Astrocyte (in vitro differentiated cells and primary cell): ENCODE results near the gene GAPVD1. TPM values are rescaled to one million over a fixed set of nuclear protein-coding genes. Genes with fewer than 3 reads are reported as not detected.
A peak's percentile ranks its signal among the peaks of the same experiment; 100 is the strongest.

Experiments
- DNase-seq: peaks from one replicate; pipeline ENCODE4 v3.0.0-alpha.2; 2010; ENCODE audit warnings: low read depth
- FAIRE-seq: peaks from 2 replicates; lab custom pipeline; 2011; peaks lifted over from hg19 to GRCh38; lab: Jason Lieb, UNC
- H2AFZ ChIP-seq: 2 replicates; pipeline ENCODE4 v1.6.0; 2012; ENCODE audit warnings: low read depth, low read length, inconsistent platforms
- H3K27ac ChIP-seq: 2 replicates; pipeline ENCODE4 v1.5.1; 2011; ENCODE audit warnings: low read depth, low read length, inconsistent platforms
- H3K27me3 ChIP-seq: 2 replicates; pipeline ENCODE4 v1.6.0; 2011; ENCODE audit warnings: low read length, inconsistent platforms; ENCODE audit not compliant: insufficient read depth
- H3K36me3 ChIP-seq: 2 replicates; pipeline ENCODE4 v1.5.1; 2011; ENCODE audit warnings: low read length, inconsistent platforms; ENCODE audit not compliant: insufficient read depth
- H3K4me1 ChIP-seq: 2 replicates; pipeline ENCODE4 v1.5.1; 2011; ENCODE audit warnings: low read length, inconsistent platforms; ENCODE audit not compliant: insufficient read depth
- H3K4me2 ChIP-seq: 2 replicates; pipeline ENCODE4 v1.6.0; 2012; ENCODE audit warnings: low read length, inconsistent platforms
- H3K4me3 ChIP-seq: 2 replicates; pipeline ENCODE4 v1.5.1; 2011; ENCODE audit warnings: low read depth, mild to moderate bottlenecking, low read length, inconsistent platforms; ENCODE audit not compliant: insufficient read depth
- H3K79me2 ChIP-seq: 2 replicates; pipeline ENCODE4 v1.6.0; 2012; ENCODE audit warnings: mild to moderate bottlenecking, low read length, inconsistent platforms; ENCODE audit not compliant: insufficient read depth
- H3K9ac ChIP-seq: 2 replicates; pipeline ENCODE4 v1.6.0; 2012; ENCODE audit warnings: mild to moderate bottlenecking, low read length, inconsistent platforms
- H3K9me3 ChIP-seq: 2 replicates; pipeline ENCODE4 v1.5.1; 2012; ENCODE audit warnings: low read depth, mild to moderate bottlenecking, low read length, inconsistent platforms; ENCODE audit not compliant: insufficient read depth
- H4K20me1 ChIP-seq: 2 replicates; pipeline ENCODE4 v1.6.0; 2012; ENCODE audit warnings: low read length, inconsistent platforms; ENCODE audit not compliant: insufficient read depth
- H3K27ac Mint-ChIP-seq: one replicate; pipeline ENCODE4 v1.8.0; 2021; ENCODE audit warnings: mild to moderate bottlenecking, mixed read lengths; ENCODE audit not compliant: unreplicated experiment
- H3K27me3 Mint-ChIP-seq: one replicate; pipeline ENCODE4 v1.8.0; 2021; ENCODE audit warnings: low read depth, mixed read lengths; ENCODE audit not compliant: unreplicated experiment
- H3K36me3 Mint-ChIP-seq: one replicate; pipeline ENCODE4 v1.8.0; 2021; ENCODE audit warnings: low read depth, mixed read lengths; ENCODE audit not compliant: unreplicated experiment
- H3K4me1 Mint-ChIP-seq: one replicate; pipeline ENCODE4 v1.8.0; 2021; ENCODE audit warnings: low read depth, mixed read lengths; ENCODE audit not compliant: unreplicated experiment
- H3K4me3 Mint-ChIP-seq: one replicate; pipeline ENCODE4 v1.8.0; 2021; ENCODE audit warnings: mild to moderate bottlenecking, moderate library complexity, mixed read lengths; ENCODE audit not compliant: unreplicated experiment
- H3K9me3 Mint-ChIP-seq: one replicate; pipeline ENCODE4 v1.8.0; 2021; ENCODE audit warnings: mild to moderate bottlenecking, mixed read lengths; ENCODE audit not compliant: unreplicated experiment
- CTCF ChIP-seq: IDR thresholded peaks from 2 replicates; pipeline ENCODE4 v1.5.1; 2011; ENCODE audit warnings: low read depth, mild to moderate bottlenecking, inconsistent platforms, low read length, moderate library complexity; ENCODE audit not compliant: insufficient read depth
- EZH2 ChIP-seq: IDR thresholded peaks from 2 replicates; pipeline ENCODE4 v1.6.1; 2012; ENCODE audit warnings: mild to moderate bottlenecking, low read length, inconsistent platforms; ENCODE audit not compliant: insufficient read depth
- total RNA-seq: library from RNA; stranded (reverse); gene quantifications from 2 replicates; pipeline ENCODE4 v1.2.1, GENCODE V29; 2021

Gene GAPVD1
- total RNA-seq, 1 donor from 2014 or later: 54.4 TPM

DNA sequence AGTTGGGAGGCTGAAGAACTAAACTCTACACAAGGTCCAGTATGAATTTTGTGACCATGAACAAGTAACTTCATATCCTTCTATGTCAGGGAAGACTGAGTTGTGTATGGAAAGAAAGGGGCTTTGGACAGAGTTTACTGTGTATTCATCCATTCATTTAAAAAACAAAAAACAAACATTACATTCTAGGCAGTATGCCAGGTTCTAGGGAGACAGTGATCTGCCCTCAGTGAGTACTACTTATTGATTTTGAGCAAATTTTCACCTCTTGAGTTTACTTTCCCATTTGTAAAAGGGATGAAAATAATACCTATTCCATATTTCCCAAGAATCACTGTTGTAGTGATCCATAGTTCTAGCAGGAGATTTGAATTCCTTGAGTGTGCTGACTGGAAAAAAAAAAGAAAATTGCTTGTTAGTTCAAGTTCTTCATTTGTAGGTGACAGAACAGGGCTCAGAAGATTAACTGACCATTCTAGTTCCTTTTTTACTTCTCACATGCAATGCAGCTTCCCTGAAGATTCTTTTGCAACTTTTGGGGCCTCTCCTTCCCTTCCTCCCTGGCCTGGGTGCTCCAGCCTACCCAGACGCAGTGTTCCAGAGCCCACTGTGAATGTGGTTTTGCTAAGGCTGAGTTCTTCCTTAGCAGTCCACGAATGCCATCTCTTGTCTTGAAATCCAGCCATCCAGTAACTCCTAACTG is 2.6 kb upstream of the GAPVD1 start:
- Histone ChIP-seq H3K4me3 (no peak overlapping the region), H3K79me2 (peaks cover 24% of the 10 kb centered on the region), H3K4me1 (peaks cover 7% of the 10 kb centered on the region), H2AFZ (no peak overlapping the region), H3K9ac (no peak overlapping the region), H4K20me1 (peaks cover 20% of the 10 kb centered on the region), H3K27me3 (no peaks in the 10 kb centered on the region), H3K9me3 (no peaks in the 10 kb centered on the region), H3K4me2 (no peak overlapping the region), H3K36me3 (no peaks in the 10 kb centered on the region), H3K27ac (no peak overlapping the region)
- Mint-ChIP-seq H3K9me3 (no peaks in the 10 kb centered on the region), H3K4me3 (no peak overlapping the region), H3K27me3 (no peaks in the 10 kb centered on the region), H3K27ac (no peak overlapping the region), H3K4me1 (peaks cover 11% of the 10 kb centered on the region), H3K36me3 (peaks cover 2% of the 10 kb centered on the region)
- no peak for TF ChIP-seq CTCF
- no peak for TF ChIP-seq EZH2
- FAIRE-seq (no peak), DNase-seq (no peak)

GRCh38 chr9:125260561-125260960 is 1.1 kb upstream of the GAPVD1 start:
- Histone ChIP-seq H2AFZ (no peak overlapping the region), H4K20me1 (peaks cover 35% of the 10 kb centered on the region), H3K79me2 (peaks cover 39% of the 10 kb centered on the region), H3K27ac (no peak overlapping the region), H3K4me2 (no peak overlapping the region), H3K36me3 (no peaks in the 10 kb centered on the region), H3K4me3 (no peak overlapping the region), H3K9me3 (no peaks in the 10 kb centered on the region), H3K9ac (no peak overlapping the region), H3K27me3 (no peaks in the 10 kb centered on the region), H3K4me1 (peaks cover 7% of the 10 kb centered on the region)
- TF ChIP-seq CTCF (no peak), EZH2 (no peak)
- no peaks in the 10 kb centered on the region for H3K27me3 Mint-ChIP-seq
- H3K36me3 Mint-ChIP-seq: peaks cover 2% of the 10 kb centered on the region
- H3K4me3 Mint-ChIP-seq: peak overlapping the region; percentile 98
- FAIRE-seq (no peak), DNase-seq (no peak)
- H3K27ac Mint-ChIP-seq: no peak overlapping the region
- H3K9me3 Mint-ChIP-seq: no peaks in the 10 kb centered on the region
- peaks cover 11% of the 10 kb centered on the region for H3K4me1 Mint-ChIP-seq
